WTC11 (cell line): Measurements from ENCODE around the gene DECR2. TPM values are rescaled to one million over a fixed set of nuclear protein-coding genes. Genes with fewer than 3 reads are reported as not detected.
A peak's percentile ranks its signal among the peaks of the same experiment; 100 is the strongest.

Experiments
- ARID4B ChIP-seq: sonication (generic); formaldehyde crosslinking; IDR thresholded peaks from 2 replicates; pipeline ENCODE4 v1.8.0; 2023; ENCODE audit warnings: missing genetic modification reagents, mild to moderate bottlenecking, borderline replicate concordance
- ATF6 ChIP-seq: sonication (generic); formaldehyde crosslinking; IDR thresholded peaks from 2 replicates; pipeline ENCODE4 v1.8.1; 2023; ENCODE audit warnings: mild to moderate bottlenecking, missing genetic modification reagents
- CREB1 ChIP-seq: sonication (generic); formaldehyde crosslinking; IDR thresholded peaks from 2 replicates; pipeline ENCODE4 v1.8.0; 2023; ENCODE audit warnings: mild to moderate bottlenecking, missing genetic modification reagents
- E2F5 ChIP-seq: sonication (generic); formaldehyde crosslinking; IDR thresholded peaks from 2 replicates; pipeline ENCODE4 v1.8.1; 2022; ENCODE audit warnings: mild to moderate bottlenecking, moderate library complexity, missing genetic modification reagents
- EMX1 ChIP-seq: fragments of 250-450 bp; sonication (Bioruptor Pico); IDR thresholded peaks from 2 replicates; pipeline ENCODE4 v1.8.0; 2021; ENCODE audit warnings: mild to moderate bottlenecking
- ESRRA ChIP-seq: sonication (generic); formaldehyde crosslinking; IDR thresholded peaks from 2 replicates; pipeline ENCODE4 v1.8.1; 2022; ENCODE audit warnings: mild to moderate bottlenecking, missing genetic modification reagents, borderline replicate concordance
- FOXP1 ChIP-seq: sonication (generic); formaldehyde crosslinking; IDR thresholded peaks from 2 replicates; pipeline ENCODE4 v1.8.0; 2022; ENCODE audit warnings: missing genetic modification reagents, mild to moderate bottlenecking, moderate library complexity, borderline replicate concordance
- JUN ChIP-seq: sonication (generic); formaldehyde crosslinking; IDR thresholded peaks from 2 replicates; pipeline ENCODE4 v1.8.0; 2023; ENCODE audit warnings: mild to moderate bottlenecking, missing genetic modification reagents
- MYBL2 ChIP-seq: sonication (generic); formaldehyde crosslinking; IDR thresholded peaks from 2 replicates; pipeline ENCODE4 v1.8.1; 2023; ENCODE audit warnings: mild to moderate bottlenecking, moderate library complexity, missing genetic modification reagents
- NFATC4 ChIP-seq: fragments of 250-450 bp; sonication (Bioruptor Pico); IDR thresholded peaks from 2 replicates; pipeline ENCODE4 v1.9.0; 2021; ENCODE audit warnings: mild to moderate bottlenecking
- NFE2L1 ChIP-seq: sonication (generic); formaldehyde crosslinking; IDR thresholded peaks from 2 replicates; pipeline ENCODE4 v1.8.1; 2023; ENCODE audit warnings: missing genetic modification reagents
- NR2C2 ChIP-seq: sonication (generic); formaldehyde crosslinking; IDR thresholded peaks from 2 replicates; pipeline ENCODE4 v1.8.0; 2022; ENCODE audit warnings: mild to moderate bottlenecking, missing genetic modification reagents
- PRRX2 ChIP-seq: fragments of 250-450 bp; sonication (Bioruptor Pico); IDR thresholded peaks from 2 replicates; pipeline ENCODE4 v1.8.0; 2021; ENCODE audit warnings: mild to moderate bottlenecking
- SP1 ChIP-seq: sonication (generic); formaldehyde crosslinking; conservative IDR thresholded peaks from 2 replicates; pipeline ENCODE4 v1.8.1; 2022; ENCODE audit warnings: missing genetic modification reagents
- TCF7 ChIP-seq: sonication (generic); formaldehyde crosslinking; IDR thresholded peaks from 2 replicates; pipeline ENCODE4 v1.8.0; 2022; ENCODE audit warnings: mild to moderate bottlenecking, low read depth, missing genetic modification reagents, moderate library complexity
- TP53 ChIP-seq: sonication (generic); formaldehyde crosslinking; IDR thresholded peaks from 2 replicates; pipeline ENCODE4 v1.8.1; 2023; ENCODE audit warnings: mild to moderate bottlenecking, missing genetic modification reagents
- ZNF138 ChIP-seq: sonication (generic); formaldehyde crosslinking; conservative IDR thresholded peaks from 2 replicates; pipeline ENCODE4 v1.8.1; 2022; ENCODE audit warnings: mild to moderate bottlenecking, moderate library complexity, missing genetic modification reagents
- total RNA-seq: library from RNA; stranded (reverse); gene quantifications from 3 replicates; pipeline ENCODE4 v1.2.3, GENCODE V29; 2021
- TF ChIP-seq, protein P1 (sequence below): sonication (generic); formaldehyde crosslinking; IDR thresholded peaks from 2 replicates; pipeline ENCODE4 v1.8.1; 2023; ENCODE audit warnings: mild to moderate bottlenecking, missing genetic modification reagents, moderate library complexity
- TF ChIP-seq, protein P2 (sequence below): sonication (generic); formaldehyde crosslinking; IDR thresholded peaks from 2 replicates; pipeline ENCODE4 v1.8.0; 2022; ENCODE audit warnings: mild to moderate bottlenecking, missing genetic modification reagents
- TF ChIP-seq, protein P3 (sequence below): sonication (generic); formaldehyde crosslinking; IDR thresholded peaks from 2 replicates; pipeline ENCODE4 v1.8.1; 2023; ENCODE audit warnings: mild to moderate bottlenecking, missing genetic modification reagents, moderate library complexity
- TF ChIP-seq, protein P4 (sequence below): fragments of 250-450 bp; sonication (Bioruptor Pico); IDR thresholded peaks from 2 replicates; pipeline ENCODE4 v1.9.0; 2021; ENCODE audit warnings: mild to moderate bottlenecking
- TF ChIP-seq, protein P5 (sequence below): sonication (generic); formaldehyde crosslinking; IDR thresholded peaks from 2 replicates; pipeline ENCODE4 v1.8.0; 2023; ENCODE audit warnings: mild to moderate bottlenecking, missing genetic modification reagents

The DECR2 gene
- total RNA-seq, 1 experiment from 2014 or later: 43.6 TPM

- TF ChIP-seq NFATC4 (CRISPR knock-in tag) (no peak), EMX1 (CRISPR knock-in tag) (peak; percentile 83), SP1 (CRISPR knock-in tag) (peak; percentile 64; the same call in 1 of the 2 replicates), FOXP1 (CRISPR knock-in tag) (peak; percentile 66), PRRX2 (peak; percentile 87), NFE2L1 (CRISPR knock-in tag) (0 out of 2 replicates have a peak, but pooled peaks have one; percentile 47), ESRRA (CRISPR knock-in tag) (no peak), NR2C2 (CRISPR knock-in tag) (no peak), TCF7 (CRISPR knock-in tag) (no peak), CREB1 (CRISPR knock-in tag) (no peak), ATF6 (CRISPR knock-in tag) (no peak), TP53 (no peak), MYBL2 (CRISPR knock-in tag) (peak; percentile 36; the same call in 1 of the 2 replicates), ZNF138 (CRISPR knock-in tag) (0 out of 2 replicates have a peak, but pooled peaks have one; percentile 47), JUN (no peak), ARID4B (CRISPR knock-in tag) (no peak), E2F5 (CRISPR knock-in tag) (0 out of 2 replicates have a peak, but pooled peaks have one; percentile 6)
- TF ChIP-seq, protein P1, sequence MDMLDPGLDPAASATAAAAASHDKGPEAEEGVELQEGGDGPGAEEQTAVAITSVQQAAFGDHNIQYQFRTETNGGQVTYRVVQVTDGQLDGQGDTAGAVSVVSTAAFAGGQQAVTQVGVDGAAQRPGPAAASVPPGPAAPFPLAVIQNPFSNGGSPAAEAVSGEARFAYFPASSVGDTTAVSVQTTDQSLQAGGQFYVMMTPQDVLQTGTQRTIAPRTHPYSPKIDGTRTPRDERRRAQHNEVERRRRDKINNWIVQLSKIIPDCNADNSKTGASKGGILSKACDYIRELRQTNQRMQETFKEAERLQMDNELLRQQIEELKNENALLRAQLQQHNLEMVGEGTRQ (CRISPR knock-in tag): peak; percentile 40
- TF ChIP-seq, protein P2, sequence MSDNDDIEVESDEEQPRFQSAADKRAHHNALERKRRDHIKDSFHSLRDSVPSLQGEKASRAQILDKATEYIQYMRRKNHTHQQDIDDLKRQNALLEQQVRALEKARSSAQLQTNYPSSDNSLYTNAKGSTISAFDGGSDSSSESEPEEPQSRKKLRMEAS (CRISPR knock-in tag): 0 out of 2 replicates have a peak, but pooled peaks have one; percentile 14
- TF ChIP-seq, protein P3, sequence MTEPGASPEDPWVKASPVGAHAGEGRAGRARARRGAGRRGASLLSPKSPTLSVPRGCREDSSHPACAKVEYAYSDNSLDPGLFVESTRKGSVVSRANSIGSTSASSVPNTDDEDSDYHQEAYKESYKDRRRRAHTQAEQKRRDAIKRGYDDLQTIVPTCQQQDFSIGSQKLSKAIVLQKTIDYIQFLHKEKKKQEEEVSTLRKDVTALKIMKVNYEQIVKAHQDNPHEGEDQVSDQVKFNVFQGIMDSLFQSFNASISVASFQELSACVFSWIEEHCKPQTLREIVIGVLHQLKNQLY: no peak
- TF ChIP-seq, protein P4, sequence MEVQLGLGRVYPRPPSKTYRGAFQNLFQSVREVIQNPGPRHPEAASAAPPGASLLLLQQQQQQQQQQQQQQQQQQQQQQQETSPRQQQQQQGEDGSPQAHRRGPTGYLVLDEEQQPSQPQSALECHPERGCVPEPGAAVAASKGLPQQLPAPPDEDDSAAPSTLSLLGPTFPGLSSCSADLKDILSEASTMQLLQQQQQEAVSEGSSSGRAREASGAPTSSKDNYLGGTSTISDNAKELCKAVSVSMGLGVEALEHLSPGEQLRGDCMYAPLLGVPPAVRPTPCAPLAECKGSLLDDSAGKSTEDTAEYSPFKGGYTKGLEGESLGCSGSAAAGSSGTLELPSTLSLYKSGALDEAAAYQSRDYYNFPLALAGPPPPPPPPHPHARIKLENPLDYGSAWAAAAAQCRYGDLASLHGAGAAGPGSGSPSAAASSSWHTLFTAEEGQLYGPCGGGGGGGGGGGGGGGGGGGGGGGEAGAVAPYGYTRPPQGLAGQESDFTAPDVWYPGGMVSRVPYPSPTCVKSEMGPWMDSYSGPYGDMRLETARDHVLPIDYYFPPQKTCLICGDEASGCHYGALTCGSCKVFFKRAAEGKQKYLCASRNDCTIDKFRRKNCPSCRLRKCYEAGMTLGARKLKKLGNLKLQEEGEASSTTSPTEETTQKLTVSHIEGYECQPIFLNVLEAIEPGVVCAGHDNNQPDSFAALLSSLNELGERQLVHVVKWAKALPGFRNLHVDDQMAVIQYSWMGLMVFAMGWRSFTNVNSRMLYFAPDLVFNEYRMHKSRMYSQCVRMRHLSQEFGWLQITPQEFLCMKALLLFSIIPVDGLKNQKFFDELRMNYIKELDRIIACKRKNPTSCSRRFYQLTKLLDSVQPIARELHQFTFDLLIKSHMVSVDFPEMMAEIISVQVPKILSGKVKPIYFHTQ (CRISPR knock-in tag): 0 out of 2 replicates have a peak, but pooled peaks have one; percentile 30
- TF ChIP-seq, protein P5, sequence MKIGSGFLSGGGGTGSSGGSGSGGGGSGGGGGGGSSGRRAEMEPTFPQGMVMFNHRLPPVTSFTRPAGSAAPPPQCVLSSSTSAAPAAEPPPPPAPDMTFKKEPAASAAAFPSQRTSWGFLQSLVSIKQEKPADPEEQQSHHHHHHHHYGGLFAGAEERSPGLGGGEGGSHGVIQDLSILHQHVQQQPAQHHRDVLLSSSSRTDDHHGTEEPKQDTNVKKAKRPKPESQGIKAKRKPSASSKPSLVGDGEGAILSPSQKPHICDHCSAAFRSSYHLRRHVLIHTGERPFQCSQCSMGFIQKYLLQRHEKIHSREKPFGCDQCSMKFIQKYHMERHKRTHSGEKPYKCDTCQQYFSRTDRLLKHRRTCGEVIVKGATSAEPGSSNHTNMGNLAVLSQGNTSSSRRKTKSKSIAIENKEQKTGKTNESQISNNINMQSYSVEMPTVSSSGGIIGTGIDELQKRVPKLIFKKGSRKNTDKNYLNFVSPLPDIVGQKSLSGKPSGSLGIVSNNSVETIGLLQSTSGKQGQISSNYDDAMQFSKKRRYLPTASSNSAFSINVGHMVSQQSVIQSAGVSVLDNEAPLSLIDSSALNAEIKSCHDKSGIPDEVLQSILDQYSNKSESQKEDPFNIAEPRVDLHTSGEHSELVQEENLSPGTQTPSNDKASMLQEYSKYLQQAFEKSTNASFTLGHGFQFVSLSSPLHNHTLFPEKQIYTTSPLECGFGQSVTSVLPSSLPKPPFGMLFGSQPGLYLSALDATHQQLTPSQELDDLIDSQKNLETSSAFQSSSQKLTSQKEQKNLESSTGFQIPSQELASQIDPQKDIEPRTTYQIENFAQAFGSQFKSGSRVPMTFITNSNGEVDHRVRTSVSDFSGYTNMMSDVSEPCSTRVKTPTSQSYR: no peak; the same call in 1 of the 2 replicates
Measured at GRCh38 chr16:401468-402348, at the start of gene DECR2 (continued).
